Liver (tissue), 9 donors: ENCODE data around the gene NPPC. TPM values are rescaled to one million over a fixed set of nuclear protein-coding genes. Genes with fewer than 3 reads are reported as not detected.

Source experiments
- DNase-seq: peaks from one replicate; pipeline ENCODE4 v3.0.0-alpha.2; 2017; ENCODE audit warnings: low spot score
- H3K27ac ChIP-seq, 2 donors: one replicate each; pipeline ENCODE4 v1.7.0; 2013; ENCODE audit warnings: inconsistent platforms in 2 of 2, low read length in 2 of 2, control low read depth in 1 of 2, low read depth in 1 of 2, mild to moderate bottlenecking in 1 of 2
- H3K27me3 ChIP-seq, 4 donors: one replicate each; pipeline versions ENCODE4 v1.6.1 to v1.7.0; 2013; ENCODE audit warnings: low read length in 3 of 4, inconsistent platforms in 1 of 4, mild to moderate bottlenecking in 1 of 4, moderate library complexity in 1 of 4; ENCODE audit not compliant: control insufficient read depth in 4 of 4, insufficient read depth in 4 of 4
- H3K36me3 ChIP-seq, 4 donors: one replicate each; pipeline versions ENCODE4 v1.6.1 to v1.7.0; 2013; ENCODE audit warnings: low read length in 3 of 4, mild to moderate bottlenecking in 3 of 4, low read depth in 1 of 4, moderate library complexity in 1 of 4; ENCODE audit not compliant: control insufficient read depth in 4 of 4, insufficient read depth in 3 of 4
- H3K4me1 ChIP-seq, 4 donors: one replicate each; pipeline versions ENCODE4 v1.6.1 to v1.7.0; 2013; ENCODE audit warnings: low read length in 3 of 4, mild to moderate bottlenecking in 3 of 4, moderate library complexity in 1 of 4; ENCODE audit not compliant: control insufficient read depth in 4 of 4, insufficient read depth in 4 of 4
- H3K4me3 ChIP-seq, 3 donors: one replicate each; pipeline versions ENCODE4 v1.6.1 to v1.7.0; 2013; ENCODE audit warnings: low read length in 3 of 3, control low read depth in 1 of 3, low read depth in 1 of 3, mild to moderate bottlenecking in 1 of 3
- H3K9ac ChIP-seq, 2 donors: one replicate each; pipeline ENCODE4 v1.7.0; 2013; ENCODE audit warnings: low read length in 2 of 2, mild to moderate bottlenecking in 2 of 2, moderate library complexity in 2 of 2, control low read depth in 1 of 2, low read depth in 1 of 2
- H3K9me3 ChIP-seq, 4 donors: one replicate each; pipeline versions ENCODE4 v1.6.1 to v1.7.0; 2013; ENCODE audit warnings: low read length in 3 of 4; ENCODE audit not compliant: control insufficient read depth in 4 of 4
- ATF3 ChIP-seq: IDR thresholded peaks from 2 replicates; pipeline ENCODE4 v1.6.1; 2016; ENCODE audit warnings: antibody characterized with exemption
- EGR1 ChIP-seq, 2 donors: IDR thresholded peaks; 2 replicates each; pipeline ENCODE4 v1.6.1; 2016 to 2018; ENCODE audit warnings: antibody characterized with exemption in 2 of 2, low read depth in 2 of 2
- FOXA1 ChIP-seq: IDR thresholded peaks from 2 replicates; pipeline ENCODE4 v1.6.1; 2016; ENCODE audit warnings: antibody characterized with exemption
- FOXA2 ChIP-seq: IDR thresholded peaks from 2 replicates; pipeline ENCODE4 v1.6.1; 2016; ENCODE audit warnings: antibody characterized with exemption
- GABPA ChIP-seq, 2 donors: IDR thresholded peaks in 1 of 2; conservative IDR thresholded peaks in 1 of 2; 2 replicates each; pipeline ENCODE4 v1.6.1; 2016; ENCODE audit warnings: antibody characterized with exemption in 2 of 2, mild to moderate bottlenecking in 1 of 2, moderate library complexity in 1 of 2
- HNF4A ChIP-seq, 2 donors: conservative IDR thresholded peaks; 2 replicates each; pipeline ENCODE4 v1.6.1; 2016; ENCODE audit warnings: antibody characterized with exemption in 2 of 2, mild to moderate bottlenecking in 2 of 2
- HNF4G ChIP-seq: IDR thresholded peaks from 2 replicates; pipeline ENCODE4 v1.6.1; 2016; ENCODE audit warnings: antibody characterized with exemption
- JUND ChIP-seq, 2 donors: IDR thresholded peaks; 2 replicates each; pipeline ENCODE4 v1.6.1; 2016; ENCODE audit warnings: antibody characterized with exemption in 2 of 2
- NR2F2 ChIP-seq: IDR thresholded peaks from 2 replicates; pipeline ENCODE4 v1.6.1; 2016; ENCODE audit warnings: antibody characterized with exemption
- RAD21 ChIP-seq, 2 donors: IDR thresholded peaks; 2 replicates each; pipeline ENCODE4 v1.6.1; 2016; ENCODE audit warnings: antibody characterized with exemption in 2 of 2, mild to moderate bottlenecking in 2 of 2
- RXRA ChIP-seq, 2 donors: IDR thresholded peaks; 2 replicates each; pipeline ENCODE4 v1.6.1; 2017 to 2018; ENCODE audit warnings: antibody characterized with exemption in 2 of 2, mild to moderate bottlenecking in 1 of 2
- SP1 ChIP-seq: IDR thresholded peaks from 2 replicates; pipeline ENCODE4 v1.6.1; 2018; ENCODE audit warnings: antibody characterized with exemption, mild to moderate bottlenecking
- TAF1 ChIP-seq: conservative IDR thresholded peaks from 2 replicates; pipeline ENCODE4 v1.6.1; 2016; ENCODE audit warnings: antibody characterized with exemption, mild to moderate bottlenecking
- YY1 ChIP-seq: IDR thresholded peaks from 2 replicates; pipeline ENCODE4 v1.6.1; 2016; ENCODE audit warnings: antibody characterized with exemption, mild to moderate bottlenecking
- ZBTB33 ChIP-seq: IDR thresholded peaks from 2 replicates; pipeline ENCODE4 v1.6.1; 2016; ENCODE audit warnings: antibody characterized with exemption
- WGBS: extraction: QIAGEN DNeasy Blood & Tissue Kit; methylation state at CpG from one replicate; pipeline ENCODE4 v1.1.7; 2013; 5-methylcytosine and 5-hydroxymethylcytosine counted together
- polyA plus RNA-seq, 2 donors: library from polyadenylated mRNA; stranded (reverse) in 1 of 2; unstranded in 1 of 2; fragments of 200-250 nt in 1 of 2; fragments of >200 nt in 1 of 2; fragmentation: Nextera tagmentation in 1 of 2; extraction: Ambion mirVana in 1 of 2; gene quantifications; one replicate each; pipeline versions ENCODE4 v1.2.1 to v1.2.3, GENCODE V29; 2013 to 2015
- total RNA-seq, 2 donors: library from RNA; depleted of rRNA; stranded (reverse); fragments of >200 nt; gene quantifications; one replicate each; pipeline ENCODE4 v1.2.3, GENCODE V29; 2014
- TF ChIP-seq, protein P1 (sequence below): IDR thresholded peaks from 2 replicates; pipeline ENCODE4 v1.6.1; 2016; ENCODE audit warnings: antibody characterized with exemption, mild to moderate bottlenecking
- TF ChIP-seq, protein P2 (sequence below): fragments of 150-350 bp; IDR thresholded peaks from 2 replicates; pipeline ENCODE4 v1.5.1; 2017; ENCODE audit warnings: improper control_type of control experiment, low read depth, low read length; ENCODE audit not compliant: missing input control
- TF ChIP-seq, protein P3 (sequence below): IDR thresholded peaks from 2 replicates; pipeline ENCODE4 v1.6.1; 2016; ENCODE audit warnings: antibody characterized with exemption
- donor health status: healthy.
- donor health status: healthy.
- donor health status: healthy.
- donor health status: healthy.
- donor health status: healthy.

Gene NPPC
- total and polyA plus RNA-seq, 4 donors = 0.47 TPM; not detected in 3

DNA sequence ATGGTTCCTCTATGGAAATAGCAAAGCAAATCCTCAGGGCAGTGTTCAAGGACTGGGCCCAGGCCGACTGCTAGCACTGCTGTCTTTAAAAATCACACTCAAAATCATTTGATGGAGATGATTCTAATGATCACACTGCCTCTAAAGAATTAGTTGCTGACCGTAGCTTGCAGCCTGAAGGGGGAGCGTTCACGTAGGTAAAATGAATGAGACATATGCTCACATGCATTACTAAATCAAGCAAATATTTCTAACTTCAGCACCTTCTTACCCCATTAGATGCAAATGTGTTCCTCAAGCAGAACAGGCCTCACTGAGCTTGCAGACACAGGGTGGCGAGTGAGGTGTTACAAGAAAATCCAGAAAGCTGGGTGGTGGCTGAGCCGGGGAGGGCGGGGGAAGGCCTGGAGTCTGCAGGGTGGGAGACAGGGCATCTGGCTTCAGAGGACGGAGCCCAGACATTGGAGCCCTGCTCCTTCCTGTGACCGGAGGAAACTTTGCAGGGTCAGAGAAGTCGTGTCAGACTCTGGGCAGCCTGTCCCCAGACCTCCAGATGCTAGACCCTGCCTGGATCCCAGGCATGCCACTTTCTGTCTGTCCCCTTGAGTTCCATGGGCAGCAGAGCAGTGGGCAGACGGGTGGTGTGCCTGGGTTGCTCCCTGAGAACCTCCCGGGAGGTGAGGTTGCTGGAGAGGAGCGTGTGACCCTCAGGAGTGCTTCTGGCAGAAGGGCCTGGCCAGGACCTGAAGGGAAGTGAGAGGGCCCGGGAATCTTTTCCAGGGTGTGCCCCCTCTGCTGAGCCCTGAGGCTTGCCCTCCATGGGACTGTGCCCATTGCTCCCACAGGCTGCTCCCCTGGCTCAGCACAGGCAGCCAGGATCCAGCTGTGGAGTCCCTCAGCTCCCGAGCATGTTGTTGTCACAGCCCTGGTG, 7.1 kb upstream of the NPPC start:
- Histone ChIP-seq H3K9me3 (no peaks in the 10 kb centered on the region), H3K27me3 (no peaks in the 10 kb centered on the region), H3K27ac (no peak overlapping the region), H3K36me3 (no peaks in the 10 kb centered on the region), H3K4me1 (no peaks in the 10 kb centered on the region), H3K4me3 (no peak overlapping the region), H3K9ac (no peak overlapping the region)
- no peak for DNase-seq
- TF ChIP-seq, protein P1, sequence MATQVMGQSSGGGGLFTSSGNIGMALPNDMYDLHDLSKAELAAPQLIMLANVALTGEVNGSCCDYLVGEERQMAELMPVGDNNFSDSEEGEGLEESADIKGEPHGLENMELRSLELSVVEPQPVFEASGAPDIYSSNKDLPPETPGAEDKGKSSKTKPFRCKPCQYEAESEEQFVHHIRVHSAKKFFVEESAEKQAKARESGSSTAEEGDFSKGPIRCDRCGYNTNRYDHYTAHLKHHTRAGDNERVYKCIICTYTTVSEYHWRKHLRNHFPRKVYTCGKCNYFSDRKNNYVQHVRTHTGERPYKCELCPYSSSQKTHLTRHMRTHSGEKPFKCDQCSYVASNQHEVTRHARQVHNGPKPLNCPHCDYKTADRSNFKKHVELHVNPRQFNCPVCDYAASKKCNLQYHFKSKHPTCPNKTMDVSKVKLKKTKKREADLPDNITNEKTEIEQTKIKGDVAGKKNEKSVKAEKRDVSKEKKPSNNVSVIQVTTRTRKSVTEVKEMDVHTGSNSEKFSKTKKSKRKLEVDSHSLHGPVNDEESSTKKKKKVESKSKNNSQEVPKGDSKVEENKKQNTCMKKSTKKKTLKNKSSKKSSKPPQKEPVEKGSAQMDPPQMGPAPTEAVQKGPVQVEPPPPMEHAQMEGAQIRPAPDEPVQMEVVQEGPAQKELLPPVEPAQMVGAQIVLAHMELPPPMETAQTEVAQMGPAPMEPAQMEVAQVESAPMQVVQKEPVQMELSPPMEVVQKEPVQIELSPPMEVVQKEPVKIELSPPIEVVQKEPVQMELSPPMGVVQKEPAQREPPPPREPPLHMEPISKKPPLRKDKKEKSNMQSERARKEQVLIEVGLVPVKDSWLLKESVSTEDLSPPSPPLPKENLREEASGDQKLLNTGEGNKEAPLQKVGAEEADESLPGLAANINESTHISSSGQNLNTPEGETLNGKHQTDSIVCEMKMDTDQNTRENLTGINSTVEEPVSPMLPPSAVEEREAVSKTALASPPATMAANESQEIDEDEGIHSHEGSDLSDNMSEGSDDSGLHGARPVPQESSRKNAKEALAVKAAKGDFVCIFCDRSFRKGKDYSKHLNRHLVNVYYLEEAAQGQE = no peak
- no peak for TF ChIP-seq YY1
- no peak for TF ChIP-seq RXRA (IDR thresholded peaks at IDR 0.05)
- no peak for TF ChIP-seq HNF4G
- no peak for TF ChIP-seq ZBTB33
- WGBS = 86% methylated on average over 15 of the region's 15 CpGs

- whole genome bisulfite sequencing = 93% methylated on average over 3 of the region's 3 CpGs
- H3K4me3 ChIP-seq = no peak overlapping the region
- H3K27ac ChIP-seq = no peak overlapping the region
- H3K4me1 ChIP-seq = no peaks in the 10 kb centered on the region
- DNase-seq = no peak
- H3K27me3 ChIP-seq = no peaks in the 10 kb centered on the region
- H3K9me3 ChIP-seq = no peaks in the 10 kb centered on the region
- TF ChIP-seq HNF4G (no peak), RXRA (IDR thresholded peaks at IDR 0.05) (no peak), GABPA (IDR thresholded peaks at IDR 0.05 in 1 of 2, conservative IDR thresholded peaks at IDR 0.05 in 1 of 2) (no peak), JUND (IDR thresholded peaks at IDR 0.05) (no peak), TAF1 (no peak), SP1 (no peak), FOXA1 (no peak), YY1 (no peak), ATF3 (no peak), HNF4A (conservative IDR thresholded peaks at IDR 0.05) (no peak), FOXA2 (no peak), RAD21 (IDR thresholded peaks at IDR 0.05) (no peak), EGR1 (IDR thresholded peaks at IDR 0.05; ENCODE audit: low read depth in 2 of 2) (no peak), ZBTB33 (no peak), NR2F2 (no peak)
- TF ChIP-seq, protein P1 = no peak
- TF ChIP-seq, protein P2, sequence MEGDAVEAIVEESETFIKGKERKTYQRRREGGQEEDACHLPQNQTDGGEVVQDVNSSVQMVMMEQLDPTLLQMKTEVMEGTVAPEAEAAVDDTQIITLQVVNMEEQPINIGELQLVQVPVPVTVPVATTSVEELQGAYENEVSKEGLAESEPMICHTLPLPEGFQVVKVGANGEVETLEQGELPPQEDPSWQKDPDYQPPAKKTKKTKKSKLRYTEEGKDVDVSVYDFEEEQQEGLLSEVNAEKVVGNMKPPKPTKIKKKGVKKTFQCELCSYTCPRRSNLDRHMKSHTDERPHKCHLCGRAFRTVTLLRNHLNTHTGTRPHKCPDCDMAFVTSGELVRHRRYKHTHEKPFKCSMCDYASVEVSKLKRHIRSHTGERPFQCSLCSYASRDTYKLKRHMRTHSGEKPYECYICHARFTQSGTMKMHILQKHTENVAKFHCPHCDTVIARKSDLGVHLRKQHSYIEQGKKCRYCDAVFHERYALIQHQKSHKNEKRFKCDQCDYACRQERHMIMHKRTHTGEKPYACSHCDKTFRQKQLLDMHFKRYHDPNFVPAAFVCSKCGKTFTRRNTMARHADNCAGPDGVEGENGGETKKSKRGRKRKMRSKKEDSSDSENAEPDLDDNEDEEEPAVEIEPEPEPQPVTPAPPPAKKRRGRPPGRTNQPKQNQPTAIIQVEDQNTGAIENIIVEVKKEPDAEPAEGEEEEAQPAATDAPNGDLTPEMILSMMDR = no peak
- TF ChIP-seq, protein P3, sequence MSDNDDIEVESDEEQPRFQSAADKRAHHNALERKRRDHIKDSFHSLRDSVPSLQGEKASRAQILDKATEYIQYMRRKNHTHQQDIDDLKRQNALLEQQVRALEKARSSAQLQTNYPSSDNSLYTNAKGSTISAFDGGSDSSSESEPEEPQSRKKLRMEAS = no peak
- H3K36me3 ChIP-seq = no peaks in the 10 kb centered on the region
- H3K9ac ChIP-seq = no peak overlapping the region
Observed at GRCh38 chr2:231932711-231932970, 6.4 kb upstream of the NPPC start.
